H1 (cell line): ENCODE data around the gene ST6GALNAC4. TPM values are rescaled to one million over a fixed set of nuclear protein-coding genes. Genes with fewer than 3 reads are reported as not detected.

ENCODE experiments used
- CTCF ChIA-PET: fragments of 300-600 bp; sonication (Branson Sonifier 250); formaldehyde crosslinking; loops from one replicate; lab custom pipeline; 2021; ENCODE audit not compliant: partially characterized antibody; lab: Charles Lee
- POLR2A ChIA-PET: fragments of 300-600 bp; sonication (Branson Sonifier 250); formaldehyde crosslinking; loops from one replicate; lab custom pipeline; 2021; ENCODE audit warnings: inconsistent platforms; ENCODE audit not compliant: partially characterized antibody; lab: Charles Lee
- DNase-seq, 2 experiments: peaks; one replicate each; pipeline versions ENCODE4 v3.0.0 to v3.0.0-alpha.2; 2010 to 2022; ENCODE audit warnings: low spot score in 2 of 2, low read depth in 1 of 2, mixed read lengths in 1 of 2
- FAIRE-seq: peaks from 2 replicates; lab custom pipeline; 2011; peaks lifted over from hg19 to GRCh38; lab: Jason Lieb, UNC
- H2AFZ ChIP-seq: 2 replicates; pipeline ENCODE4 v1.8.1; 2012; ENCODE audit warnings: low read length, inconsistent platforms
- H2AK5ac ChIP-seq: 2 replicates; pipeline ENCODE4 v1.6.1; 2013; ENCODE audit warnings: low read depth, low read length
- H2BK120ac ChIP-seq: replicated peaks from 2 replicates; pipeline ENCODE3; 2013; ENCODE audit warnings: low read depth, low read length, inconsistent platforms
- H2BK12ac ChIP-seq: 2 replicates; pipeline ENCODE4 v1.6.1; 2013; ENCODE audit warnings: low read depth, low read length
- H2BK15ac ChIP-seq: 2 replicates; pipeline ENCODE4 v1.6.1; 2013; ENCODE audit warnings: low read length
- H2BK20ac ChIP-seq: 2 replicates; pipeline ENCODE4 v1.6.1; 2013; ENCODE audit warnings: low read length
- H2BK5ac ChIP-seq: 2 replicates; pipeline ENCODE4 v1.6.1; 2013; ENCODE audit warnings: low read depth, low read length
- H3K14ac ChIP-seq: 2 replicates; pipeline ENCODE4 v1.6.1; 2013; ENCODE audit warnings: inconsistent platforms; ENCODE audit not compliant: insufficient read length
- H3K18ac ChIP-seq: 2 replicates; pipeline ENCODE4 v1.6.1; 2013; ENCODE audit warnings: low read length; ENCODE audit errors: extremely low read depth
- H3K23ac ChIP-seq: 2 replicates; pipeline ENCODE4 v1.6.1; 2013; ENCODE audit warnings: inconsistent platforms; ENCODE audit not compliant: insufficient read length
- H3K23me2 ChIP-seq: 2 replicates; pipeline ENCODE4 v1.6.1; 2013; ENCODE audit warnings: low read depth, low read length
- H3K27ac ChIP-seq: 2 replicates; pipeline ENCODE4 v1.6.1; 2011; ENCODE audit warnings: low read depth, low read length, inconsistent platforms
- H3K27me3 ChIP-seq, 4 experiments: replicated peaks in 1 of 4; 1 replicate in 1 of 4; 2 replicates in 3 of 4; pipeline versions ENCODE4 v1.6.1 to v1.8.1; 2011 to 2013; ENCODE audit warnings: low read length in 3 of 4, mild to moderate bottlenecking in 3 of 4, inconsistent platforms in 2 of 4, mixed read lengths in 2 of 4, moderate library complexity in 1 of 4; ENCODE audit not compliant: control insufficient read depth in 3 of 4, insufficient read depth in 3 of 4; ENCODE audit errors: extremely low read depth in 1 of 4
- H3K36me3 ChIP-seq, 4 experiments: 2 replicates each; pipeline versions ENCODE4 v1.6.1 to v1.8.1; 2011 to 2013; ENCODE audit warnings: mild to moderate bottlenecking in 4 of 4, low read length in 3 of 4, moderate library complexity in 2 of 4, control low read depth in 1 of 4, inconsistent platforms in 1 of 4; ENCODE audit not compliant: insufficient read depth in 4 of 4, control insufficient read depth in 2 of 4
- H3K4ac ChIP-seq: replicated peaks from 2 replicates; pipeline ENCODE3; 2013; ENCODE audit warnings: low read length, low read depth, mixed read lengths, inconsistent platforms; ENCODE audit not compliant: insufficient read length
- H3K4me1 ChIP-seq, 4 experiments: replicated peaks in 1 of 4; 1 replicate in 1 of 4; 2 replicates in 3 of 4; pipeline versions ENCODE4 v1.6.1 to v1.8.1; 2011 to 2013; ENCODE audit warnings: low read length in 3 of 4, inconsistent platforms in 2 of 4, mixed read lengths in 1 of 4; ENCODE audit not compliant: insufficient read depth in 4 of 4, control insufficient read depth in 3 of 4
- H3K4me2 ChIP-seq, 2 experiments: 2 replicates each; pipeline versions ENCODE4 v1.6.1 to v1.8.1; 2011 to 2013; ENCODE audit warnings: low read depth in 2 of 2, low read length in 2 of 2, control low read depth in 1 of 2, inconsistent platforms in 1 of 2, mild to moderate bottlenecking in 1 of 2; ENCODE audit not compliant: insufficient read depth in 1 of 2
- H3K4me3 ChIP-seq, 4 experiments: fragments of 200-600, 300-600 bp in 1 of 4; sonication (generic), shearing (Covaris generic), sonication (Bioruptor Twin) in 1 of 4; 2 replicates each; pipeline versions ENCODE4 v1.5.1 to v1.8.1; 2011 to 2016; ENCODE audit warnings: low read length in 4 of 4, low read depth in 3 of 4, control low read depth in 2 of 4, inconsistent platforms in 2 of 4, mild to moderate bottlenecking in 2 of 4, mixed read lengths in 1 of 4, moderate library complexity in 1 of 4; ENCODE audit not compliant: insufficient read depth in 2 of 4; ENCODE audit errors: extremely low read depth in 1 of 4
- H3K56ac ChIP-seq: replicated peaks from 2 replicates; pipeline ENCODE3; 2013; ENCODE audit warnings: low read depth, mild to moderate bottlenecking, mixed read lengths, low read length, inconsistent platforms; ENCODE audit not compliant: insufficient read length
- H3K79me1 ChIP-seq: 2 replicates; pipeline ENCODE4 v1.6.1; 2013; ENCODE audit warnings: low read depth, low read length, control low read depth
- H3K79me2 ChIP-seq, 2 experiments: 2 replicates each; pipeline versions ENCODE4 v1.6.1 to v1.8.1; 2012 to 2013; ENCODE audit warnings: low read length in 2 of 2, mild to moderate bottlenecking in 2 of 2, inconsistent platforms in 1 of 2; ENCODE audit not compliant: insufficient read depth in 2 of 2, control insufficient read depth in 1 of 2
- H3K9ac ChIP-seq, 4 experiments: replicated peaks in 1 of 4; 1 replicate in 1 of 4; 2 replicates in 3 of 4; pipeline versions ENCODE4 v1.6.1 to v1.8.1; 2011 to 2013; ENCODE audit warnings: low read depth in 3 of 4, low read length in 3 of 4, control low read depth in 2 of 4, mild to moderate bottlenecking in 2 of 4, moderate library complexity in 2 of 4, inconsistent platforms in 1 of 4; ENCODE audit errors: extremely low read depth in 1 of 4
- H3K9me3 ChIP-seq, 2 experiments: 2 replicates each; pipeline versions ENCODE4 v1.6.1 to v1.8.1; 2012 to 2013; ENCODE audit warnings: mild to moderate bottlenecking in 2 of 2, moderate library complexity in 2 of 2, control low read depth in 1 of 2, inconsistent platforms in 1 of 2, low read depth in 1 of 2, low read length in 1 of 2, mixed read lengths in 1 of 2; ENCODE audit not compliant: insufficient read depth in 2 of 2
- H4K20me1 ChIP-seq, 2 experiments: replicated peaks in 1 of 2; 2 replicates each; pipeline versions ENCODE3 to v1.8.1; 2011 to 2013; ENCODE audit warnings: inconsistent platforms in 2 of 2, low read length in 2 of 2, mild to moderate bottlenecking in 1 of 2; ENCODE audit not compliant: insufficient read depth in 2 of 2, control insufficient read depth in 1 of 2
- H4K5ac ChIP-seq: 2 replicates; pipeline ENCODE4 v1.6.1; 2013; ENCODE audit warnings: low read length, low read depth, mixed read lengths, inconsistent platforms; ENCODE audit not compliant: insufficient read length
- H4K8ac ChIP-seq: 2 replicates; pipeline ENCODE4 v1.8.0; 2013; ENCODE audit warnings: mild to moderate bottlenecking, moderate library complexity, low read length, inconsistent platforms; ENCODE audit not compliant: insufficient read depth; ENCODE audit errors: extremely low read depth
- H4K91ac ChIP-seq: replicated peaks from 2 replicates; pipeline ENCODE3; 2013; ENCODE audit warnings: low read length, mixed read lengths, inconsistent platforms; ENCODE audit not compliant: insufficient read length
- BACH1 ChIP-seq: IDR thresholded peaks from 2 replicates; pipeline ENCODE4 v1.6.1; 2012; ENCODE audit warnings: low read length, improper control_type of control experiment
- BCL11A ChIP-seq, 2 experiments: IDR thresholded peaks; one replicate each; pipeline ENCODE4 v1.6.1; 2011; ENCODE audit warnings: low read depth in 2 of 2, low read length in 2 of 2, mild to moderate bottlenecking in 2 of 2
- CBX5 ChIP-seq: fragments of 300-800, 300-1000 bp; sonication (generic); IDR thresholded peaks from 2 replicates; pipeline ENCODE4 v1.7.1; 2016; ENCODE audit warnings: antibody characterized with exemption, low read length, low read depth
- CHD1 ChIP-seq: IDR thresholded peaks from 2 replicates; pipeline ENCODE4 v1.6.1; 2012; ENCODE audit warnings: low read depth, low read length, improper control_type of control experiment
- FOSL1 ChIP-seq: IDR thresholded peaks from 2 replicates; pipeline ENCODE4 v1.6.1; 2011; ENCODE audit warnings: mild to moderate bottlenecking, low read depth, low read length, moderate library complexity; ENCODE audit not compliant: insufficient read depth
- KDM4A ChIP-seq: IDR thresholded peaks from one replicate; pipeline ENCODE4 v1.7.1; 2012; ENCODE audit warnings: low read depth, mild to moderate bottlenecking, moderate library complexity, low read length, inconsistent platforms; ENCODE audit not compliant: severe bottlenecking
- TAF7 ChIP-seq: optimal IDR thresholded peaks from 2 replicates; pipeline ENCODE3; 2011; ENCODE audit warnings: low read depth, mild to moderate bottlenecking, inconsistent platforms, low read length, moderate library complexity, borderline replicate concordance
- YY1 ChIP-seq: IDR thresholded peaks from 2 replicates; pipeline ENCODE4 v1.6.1; 2011; ENCODE audit warnings: low read depth, mild to moderate bottlenecking, low read length
- ZNF274 ChIP-seq: IDR thresholded peaks from 2 replicates; pipeline ENCODE4 v1.7.0; 2012; ENCODE audit warnings: low read length, borderline replicate concordance; ENCODE audit errors: extremely low read depth
- WGBS, 2 experiments: shearing (Covaris generic) in 1 of 2; methylation state at CpG; one replicate each; pipeline versions ENCODE4 v1.1.6 to v1.1.7; 2013 to 2015; ENCODE audit warnings: low lambda C conversion rate in 2 of 2, mixed read lengths in 2 of 2, inconsistent platforms in 1 of 2, low coverage in 1 of 2, missing lambda C conversion rate in 1 of 2; ENCODE audit not compliant: insufficient replicate concordance in 2 of 2, insufficient coverage in 1 of 2, insufficient read length in 1 of 2; ENCODE audit errors: extremely low coverage in 1 of 2, missing lambda C conversion rate in 1 of 2; 5-methylcytosine and 5-hydroxymethylcytosine counted together
- polyA plus RNA-seq, 7 experiments: library from polyadenylated mRNA; depleted of rRNA in 3 of 7; stranded (reverse) in 5 of 7; unstranded in 2 of 7; fragments of >200 nt in 5 of 7; fragments of 200-250 nt in 2 of 7; gene quantifications; 1 replicate in 5 of 7; 2 replicates in 1 of 7; 4 replicates in 1 of 7; pipeline versions ENCODE4 v1.2.1 to v1.2.3, GENCODE V29; 2011 to 2013; ENCODE audit warnings: missing spikeins in 2 of 7, mixed read lengths in 2 of 7
- total RNA-seq: library from RNA; stranded (reverse); fragmentation: NEBNext Ultra II Directional; extraction: Animal tissue kit (Norgen Biotek cat#: 25700); gene quantifications from 2 replicates; pipeline ENCODE4 v1.2.1, GENCODE V29; 2021
- TF ChIP-seq, protein P1 (sequence below): IDR thresholded peaks from 2 replicates; pipeline ENCODE4 v1.6.1; 2012; ENCODE audit warnings: inconsistent platforms
- TF ChIP-seq, protein P2 (sequence below): IDR thresholded peaks from 2 replicates; pipeline ENCODE4 v1.6.1; 2011; ENCODE audit warnings: low read depth, mild to moderate bottlenecking, low read length; ENCODE audit not compliant: insufficient read depth

The ST6GALNAC4 gene
- total and polyA plus RNA-seq, 2 of the 8 experiments (the other 6 are each of a cell fraction or from before 2014, with no cell fraction given), result 21.8 to 34.1 TPM

DNA sequence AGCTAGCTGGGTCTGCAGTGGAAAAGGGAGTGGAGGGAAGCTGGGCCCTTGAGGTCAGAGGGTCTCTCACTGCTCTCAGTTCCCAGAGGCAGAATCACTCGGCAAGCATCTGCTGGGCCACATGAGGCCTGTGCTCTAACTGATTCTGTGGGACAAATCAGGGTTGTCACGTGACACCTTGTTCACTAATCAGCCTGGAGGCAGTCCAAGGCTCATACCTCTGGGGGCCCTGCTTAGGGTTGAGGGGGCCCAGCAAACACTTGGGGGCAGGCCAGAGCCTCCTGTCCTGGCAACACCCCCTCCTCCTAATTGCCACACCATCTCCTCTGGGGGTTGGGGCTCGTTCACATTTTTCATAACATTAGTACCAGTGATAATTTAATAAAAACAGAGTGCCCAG, 29.9 kb upstream of the ST6GALNAC4 start:
- H3K4ac ChIP-seq, result no peak overlapping the region
- H3K27me3 ChIP-seq, result no peaks in the 10 kb centered on the region
- no peak overlapping the region for H2AK5ac ChIP-seq
- DNase-seq (no peak), FAIRE-seq (no peak)
- H3K18ac ChIP-seq, result no peak overlapping the region
- no peaks in the 10 kb centered on the region for H3K9me3 ChIP-seq
- H2BK120ac ChIP-seq, result no peak overlapping the region
- no peak overlapping the region for H4K5ac ChIP-seq
- no peak overlapping the region for H3K4me2 ChIP-seq
- no peak overlapping the region for H2AFZ ChIP-seq
- peaks cover 5% of the 10 kb centered on the region; the same call in 1 of the 2 replicates for H3K79me1 ChIP-seq
- POLR2A ChIA-PET, result interaction anchor here (1.1 kb wide), 2 partner anchors 11 to 109 kb away, joined by 3 to 4 read pairs; no protein-coding TSS in a partner anchor
- H3K79me2 ChIP-seq, result peaks cover 0 to 4% of the 10 kb centered on the region in 2 experiments; a peak in 1 of 4 replicates
- no peak overlapping the region for H2BK15ac ChIP-seq
- CTCF ChIA-PET, result interaction anchor here (1.2 to 35.5 kb wide), 4 partner anchors 8 to 84 kb away, joined by 3 to 825 read pairs (median 6); no protein-coding TSS in a partner anchor
- H3K4me3 ChIP-seq, result no peak overlapping the region
- H4K20me1 ChIP-seq, result peaks cover 8 to 20% of the 10 kb centered on the region in 2 experiments
- peaks cover 0 to 16% (median 7%) of the 10 kb centered on the region in 4 experiments; a peak in 6 of 7 replicates for H3K4me1 ChIP-seq
- no peak overlapping the region for H3K23ac ChIP-seq
- no peak overlapping the region for H4K91ac ChIP-seq
- peak overlapping the region; percentile 15; the same call in 1 of the 2 replicates for H3K27ac ChIP-seq
- 79% methylated on average over 3 of the region's 3 CpGs; no CpG with 5 or more reads in 1 of the 2 experiments for WGBS, 2 experiments
- TF ChIP-seq CHD1 (no peak), BCL11A (IDR thresholded peaks at IDR 0.05; ENCODE audit: low read depth in 2 of 2, low read length in 2 of 2) (no peak), FOSL1 (no peak), YY1 (no peak), CBX5 (no peak), BACH1 (no peak), TAF7 (no peak), ZNF274 (no peak), KDM4A (no peak)
- TF ChIP-seq, protein P1, sequence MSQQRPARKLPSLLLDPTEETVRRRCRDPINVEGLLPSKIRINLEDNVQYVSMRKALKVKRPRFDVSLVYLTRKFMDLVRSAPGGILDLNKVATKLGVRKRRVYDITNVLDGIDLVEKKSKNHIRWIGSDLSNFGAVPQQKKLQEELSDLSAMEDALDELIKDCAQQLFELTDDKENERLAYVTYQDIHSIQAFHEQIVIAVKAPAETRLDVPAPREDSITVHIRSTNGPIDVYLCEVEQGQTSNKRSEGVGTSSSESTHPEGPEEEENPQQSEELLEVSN, result no peak
- TF ChIP-seq, protein P2, sequence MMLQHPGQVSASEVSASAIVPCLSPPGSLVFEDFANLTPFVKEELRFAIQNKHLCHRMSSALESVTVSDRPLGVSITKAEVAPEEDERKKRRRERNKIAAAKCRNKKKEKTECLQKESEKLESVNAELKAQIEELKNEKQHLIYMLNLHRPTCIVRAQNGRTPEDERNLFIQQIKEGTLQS, result no peak
- no peak overlapping the region for H3K14ac ChIP-seq
- no peak overlapping the region for H3K9ac ChIP-seq
- H3K56ac ChIP-seq, result no peak overlapping the region
- no peak overlapping the region for H2BK12ac ChIP-seq
- no peak overlapping the region for H2BK5ac ChIP-seq
- peaks cover 7 to 16% (median 13%) of the 10 kb centered on the region in 4 experiments for H3K36me3 ChIP-seq
- H3K23me2 ChIP-seq, result no peaks in the 10 kb centered on the region
- no peak overlapping the region for H4K8ac ChIP-seq
- H2BK20ac ChIP-seq, result no peak overlapping the region
